SH-SY5Y (cell line): Measurements from ENCODE around the gene ZMIZ1.

ENCODE experiments used
- GATA2 ChIP-seq: IDR thresholded peaks from 2 replicates; pipeline ENCODE4 v1.6.1; 2011; ENCODE audit warnings: mild to moderate bottlenecking, low read depth, low read length
- GATA3 ChIP-seq: IDR thresholded peaks from 2 replicates; pipeline ENCODE4 v1.6.1; 2011; ENCODE audit warnings: low read depth, mild to moderate bottlenecking, low read length, moderate library complexity

Gene ZMIZ1

DNA sequence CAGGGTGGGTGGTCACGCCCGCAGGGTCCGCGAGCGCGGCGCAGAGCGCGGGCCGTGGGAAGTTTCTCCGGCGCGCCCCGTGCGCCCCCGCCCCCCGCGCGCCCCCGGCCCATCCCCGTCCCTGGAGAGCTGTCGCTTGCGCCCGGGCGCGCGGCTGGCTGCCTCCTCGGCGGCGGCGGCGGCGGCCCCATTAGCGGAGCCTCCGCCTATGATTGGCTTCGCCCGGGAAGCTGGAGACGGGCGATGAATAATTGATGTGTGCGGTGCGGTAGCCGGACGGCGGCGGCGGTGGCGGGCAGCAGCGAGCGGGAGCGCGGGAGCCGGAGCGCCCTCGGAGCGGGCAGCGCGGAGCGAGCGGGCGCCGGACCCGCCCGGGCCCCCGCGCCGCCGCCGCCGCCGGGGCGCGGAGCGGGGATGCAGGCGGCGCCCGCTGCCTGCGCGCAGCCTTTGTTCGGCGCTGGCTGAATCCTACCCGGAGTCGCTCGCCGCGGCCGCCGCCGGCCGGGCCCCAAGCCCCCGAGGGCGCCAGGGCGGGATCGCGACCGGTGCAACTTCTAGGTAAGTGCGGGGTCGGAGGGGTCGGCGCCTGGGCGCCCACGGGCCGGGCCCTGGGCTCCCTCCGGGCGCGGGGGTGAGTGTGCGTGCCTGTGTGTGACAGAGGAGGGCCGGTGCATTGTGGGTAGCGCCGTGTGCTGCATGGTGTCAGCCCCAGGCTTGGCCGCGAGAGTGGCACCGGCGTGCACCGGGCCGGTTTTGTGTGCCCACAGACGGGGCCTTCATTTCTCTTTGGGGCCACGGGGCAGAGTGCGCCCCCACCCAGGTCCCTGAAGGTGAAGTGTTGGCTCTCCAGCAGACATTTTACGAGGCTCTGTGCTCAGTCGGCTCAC is 174.7 kb downstream of the ZMIZ1 start:
- TF ChIP-seq GATA2 = no peak
- no peak for TF ChIP-seq GATA3

GRCh38 chr10:79244068-79244442 is 175.3 kb downstream of the ZMIZ1 start:
- TF ChIP-seq GATA2 = no peak
- no peak for TF ChIP-seq GATA3

DNA sequence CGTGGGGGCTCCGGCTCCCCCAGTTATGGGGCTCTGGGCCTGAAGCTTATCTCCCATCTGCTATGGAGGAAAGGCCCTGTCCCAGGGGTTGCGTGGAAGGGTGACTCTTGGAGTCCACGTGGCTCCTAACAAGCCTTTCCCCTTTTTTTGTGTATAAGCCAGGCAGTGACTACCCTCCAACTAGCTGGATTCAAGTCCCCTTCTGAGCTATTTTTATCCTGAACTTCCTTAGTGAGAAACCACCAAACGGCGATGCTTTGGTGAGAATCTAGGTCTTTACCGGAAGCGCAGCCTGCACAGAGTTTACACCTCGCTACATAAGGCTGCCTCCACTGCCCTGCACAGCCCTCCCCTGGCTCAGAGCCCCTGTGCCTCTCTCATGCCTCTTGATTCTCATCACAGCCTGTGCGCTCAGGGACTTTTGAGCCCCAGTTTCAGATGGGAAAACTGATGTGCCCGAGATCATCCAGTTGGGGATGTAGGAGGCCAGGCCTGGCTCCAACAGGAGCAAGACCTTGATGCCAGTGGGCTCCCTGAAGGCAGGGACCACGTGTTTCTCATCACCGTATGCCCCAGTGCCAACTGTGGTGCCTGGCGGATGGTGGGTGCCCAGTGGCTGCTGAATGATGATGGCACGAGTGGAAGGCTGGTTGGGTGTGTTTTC is 176.2 kb downstream of the ZMIZ1 start:
- TF ChIP-seq GATA2 (no peak), GATA3 (no peak)

GRCh38 chr10:79245539-79246208 is 176.9 kb downstream of the ZMIZ1 start:
- TF ChIP-seq GATA2 = no peak
- no peak for TF ChIP-seq GATA3

DNA sequence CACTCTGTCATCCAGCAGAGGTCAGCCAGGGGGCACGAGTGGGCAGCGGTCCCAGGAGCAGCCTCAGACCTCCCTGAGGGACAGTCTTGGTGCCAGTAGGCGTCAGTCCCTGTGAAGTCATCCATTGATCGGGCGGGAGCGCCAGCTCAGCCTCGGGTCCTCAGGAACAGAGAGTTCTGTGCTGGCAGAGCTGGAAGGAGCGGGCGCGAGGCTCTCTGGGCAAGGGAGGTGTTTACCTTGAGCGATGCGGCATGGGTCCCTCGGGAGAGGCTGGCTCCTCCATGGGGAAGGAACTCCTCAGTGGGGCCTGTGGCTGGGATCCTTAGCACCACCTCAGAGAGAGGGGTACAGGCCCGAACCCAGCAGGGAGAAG is 177.4 kb downstream of the ZMIZ1 start:
- TF ChIP-seq GATA3 (no peak), GATA2 (no peak)

DNA sequence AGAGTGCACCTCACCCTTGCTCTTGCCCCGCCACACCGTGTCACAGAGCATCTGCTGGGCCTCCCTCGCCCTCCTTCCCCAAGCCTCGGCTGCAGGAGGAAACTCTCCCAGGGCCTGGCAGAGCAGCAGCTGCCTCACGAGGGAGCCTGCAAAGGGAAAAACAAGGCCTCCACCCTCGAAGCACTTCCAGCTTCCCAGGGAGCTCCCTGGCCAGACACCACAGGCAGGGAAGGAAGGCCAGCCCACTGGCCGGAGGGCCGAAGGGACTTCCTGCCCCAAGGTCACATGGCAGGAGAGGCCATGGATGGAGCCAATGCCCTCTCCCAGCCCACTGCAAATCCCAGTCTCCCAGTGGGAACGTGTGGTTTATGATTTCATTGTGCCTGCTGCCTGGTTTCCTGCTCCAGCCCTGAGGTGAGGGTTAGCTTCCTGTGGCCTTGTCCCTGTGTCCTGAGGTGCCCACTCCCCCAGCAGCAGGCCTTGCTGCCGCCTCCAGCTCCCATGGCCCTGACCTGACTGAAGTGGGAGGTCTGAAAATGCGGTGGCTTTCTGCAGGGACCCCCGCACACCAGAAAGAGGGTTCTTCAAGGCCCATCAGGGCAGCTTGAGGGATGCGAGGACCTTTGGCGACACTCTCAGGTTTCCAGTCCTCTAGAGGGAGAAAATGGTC is 178.0 kb downstream of the ZMIZ1 start:
- TF ChIP-seq GATA3 (no peak), GATA2 (no peak)

DNA sequence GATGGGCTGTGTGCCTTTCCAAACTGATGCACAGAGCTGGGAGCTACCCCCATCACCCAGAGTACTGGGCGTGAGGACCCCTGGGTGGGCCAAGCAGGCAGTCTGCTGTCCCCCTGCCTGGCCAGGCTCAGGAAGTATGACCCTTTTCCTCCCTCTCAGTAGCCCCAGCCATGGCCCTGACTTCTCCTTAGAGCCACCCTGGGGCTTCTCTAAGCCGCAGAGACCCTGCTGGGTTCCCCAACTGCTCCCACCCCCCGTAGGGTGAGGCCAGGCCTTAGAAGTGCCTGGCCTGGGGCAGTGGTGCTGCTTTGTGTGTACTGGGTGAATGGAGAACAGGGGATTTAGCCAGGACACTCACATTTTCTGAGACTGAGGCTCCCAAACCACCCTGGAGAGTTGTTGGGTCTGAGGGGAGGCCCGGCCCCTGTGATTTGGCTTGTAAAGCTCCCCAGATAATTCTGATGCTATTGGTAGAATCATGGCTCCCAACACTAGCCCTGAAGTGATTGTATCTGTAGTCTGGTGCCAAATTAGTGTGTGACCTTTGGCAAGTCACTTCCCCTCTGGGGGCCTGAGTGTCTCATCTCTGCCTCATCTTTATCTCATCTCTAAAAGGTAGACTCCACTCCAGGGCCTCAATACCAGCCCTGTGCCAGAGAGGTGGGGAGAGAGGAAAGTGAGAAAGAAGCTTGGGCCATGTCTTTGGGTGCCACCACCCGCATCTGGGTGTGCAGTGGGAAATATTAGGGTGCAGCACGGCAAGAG is 178.8 kb downstream of the ZMIZ1 start:
- TF ChIP-seq GATA3 = no peak
- no peak; the same call in 1 of the 2 replicates for TF ChIP-seq GATA2

DNA sequence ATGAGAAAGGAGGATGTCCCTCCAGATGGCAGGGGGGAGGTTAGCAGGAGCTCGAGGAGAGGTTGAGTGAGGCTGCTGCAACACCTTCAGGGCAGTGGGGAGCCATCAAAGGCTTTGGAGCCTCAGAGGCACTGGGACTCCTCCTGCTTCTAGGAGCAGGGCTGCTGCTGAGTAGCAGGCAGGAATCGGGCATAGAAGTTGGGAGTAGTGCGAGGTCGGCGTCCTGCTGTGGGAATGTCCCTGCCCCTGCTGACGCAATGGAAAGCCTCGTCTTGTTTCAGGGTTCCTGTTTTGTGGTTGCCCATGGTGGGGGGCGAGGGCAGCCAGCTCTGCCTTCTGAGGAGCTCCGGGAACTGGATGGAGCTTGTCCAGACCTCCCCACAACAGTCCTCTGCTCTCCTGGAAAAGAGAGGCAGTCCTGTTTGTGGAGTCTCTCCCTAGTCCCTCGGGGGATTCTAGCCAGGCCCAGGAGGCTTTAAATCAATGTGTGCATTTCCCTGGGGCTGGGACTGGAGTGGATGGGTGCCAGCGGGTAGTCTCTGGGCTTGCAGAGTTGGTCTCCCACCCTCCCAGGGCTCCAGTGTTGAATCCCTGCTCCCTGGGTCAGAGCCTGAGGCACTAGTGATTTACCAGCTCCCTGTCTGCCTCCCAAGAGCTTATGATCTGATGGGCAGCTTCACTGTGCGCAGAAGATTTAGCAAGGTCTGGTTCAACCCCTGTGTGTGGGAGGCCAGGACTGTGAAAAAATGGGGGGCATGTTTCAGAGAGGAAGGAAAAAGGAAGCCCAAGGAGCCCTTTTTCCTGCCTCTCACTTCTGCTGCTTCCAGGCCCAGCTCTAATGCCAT is 179.8 kb downstream of the ZMIZ1 start:
- no peak for TF ChIP-seq GATA2

- TF ChIP-seq GATA3 (no peak), GATA2 (no peak)
Observed at GRCh38 chr10:79249186-79250121, 180.7 kb downstream of the ZMIZ1 start.

- TF ChIP-seq GATA2 (no peak), GATA3 (no peak)
Observed at GRCh38 chr10:79250259-79250658, 181.5 kb downstream of the ZMIZ1 start.

GRCh38 chr10:79252450-79252849 is 183.7 kb downstream of the ZMIZ1 start:
- TF ChIP-seq GATA3 (no peak), GATA2 (no peak)

DNA sequence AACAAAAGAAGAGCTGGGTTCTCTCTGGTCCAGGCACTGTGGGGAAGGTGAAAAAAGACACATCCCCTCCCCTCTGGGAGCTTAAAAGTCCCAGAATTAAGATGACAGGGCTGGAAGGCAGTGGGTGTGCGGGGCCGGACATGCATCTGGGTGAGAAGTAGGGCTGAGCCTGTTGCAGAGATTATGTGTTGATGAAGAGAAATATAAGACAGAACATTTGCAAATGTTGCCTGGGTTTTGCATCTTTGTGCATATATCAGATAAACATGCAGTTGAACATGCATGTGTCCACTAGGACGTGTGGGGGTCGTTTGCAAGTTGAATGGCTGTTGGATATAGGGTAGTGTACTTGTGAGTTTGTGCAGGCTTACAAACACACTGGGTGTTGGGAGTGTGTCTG is 184.2 kb downstream of the ZMIZ1 start:
- TF ChIP-seq GATA3 = no peak
- no peak for TF ChIP-seq GATA2
